ENCODE measurements around the gene ESR1. TPM values are rescaled to one million over a fixed set of nuclear protein-coding genes. Genes with fewer than 3 reads are reported as not detected.

ESR1 gene
- total RNA-seq, 2 experiments from 2014 or later: 0.06 TPM; not detected in 1

DNA sequence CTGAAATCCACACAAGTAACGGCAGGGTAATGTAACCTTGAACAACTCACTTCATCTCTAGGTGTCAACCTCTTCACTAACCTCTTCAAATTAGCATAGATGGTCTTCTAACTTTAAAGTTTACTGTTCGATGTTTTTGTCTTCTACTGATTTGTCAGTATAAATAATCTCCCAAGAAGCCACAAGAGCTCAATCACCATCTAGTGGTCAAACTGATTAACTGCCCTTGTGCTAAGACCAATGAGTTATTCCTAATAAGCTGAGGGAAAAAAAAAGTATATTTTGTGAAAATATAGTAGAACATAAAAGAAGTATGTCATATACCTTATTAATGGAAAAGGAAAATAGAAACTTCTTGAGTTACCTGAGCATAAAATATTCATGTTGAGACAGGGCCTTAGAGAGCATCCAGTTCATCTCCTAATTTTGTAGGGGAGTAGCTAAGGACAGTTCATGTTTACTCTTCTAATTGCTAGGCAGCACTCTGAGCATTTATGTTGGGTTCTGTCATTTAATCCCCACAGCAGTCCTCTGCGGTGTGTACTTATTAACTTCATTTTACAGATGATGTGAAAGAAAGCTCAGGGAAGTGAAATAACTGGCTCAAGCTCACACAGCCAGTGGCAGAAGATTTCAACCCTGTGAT, 317.1 kb downstream of the ESR1 start:
- Histone ChIP-seq H3K9me3 (ENCODE audit: low read length) (no peaks in the 10 kb centered on the region), H3K27ac (ENCODE audit: low read depth, low read length, poor library complexity, severe bottlenecking) (no peak overlapping the region), H3K4me1 (ENCODE audit: insufficient read depth, low read length, poor library complexity, severe bottlenecking) (no peaks in the 10 kb centered on the region), H3K79me2 (ENCODE audit: insufficient read depth, low read depth, low read length) (no peaks in the 10 kb centered on the region), H2AFZ (ENCODE audit: low read length) (no peak overlapping the region), H3K4me2 (ENCODE audit: low read length) (no peak overlapping the region), H3K4me3 (ENCODE audit: low read depth, low read length, poor library complexity, severe bottlenecking) (no peak overlapping the region), H3K36me3 (ENCODE audit: insufficient read depth, low read length) (peaks cover 59% of the 10 kb centered on the region), H4K20me1 (ENCODE audit: insufficient read depth, low read length) (no peaks in the 10 kb centered on the region), H3K9me2 (ENCODE audit: insufficient read depth, low read length) (no peaks in the 10 kb centered on the region)
- ChIA-PET POLR2A (interaction anchor here (1.4 kb wide), 1 partner anchor 604 kb away, joined by 3 read pairs; no protein-coding TSS in a partner anchor), CTCF (ENCODE audit: unreplicated experiment) (interaction anchor here (0.5 kb wide), 1 partner anchor 66 kb away, joined by 3 read pairs; no protein-coding TSS in a partner anchor)
- TF ChIP-seq EZH2phosphoT487 (IDR thresholded peaks at IDR 0.05; ENCODE audit: borderline replicate concordance, low read depth, low read length): no peak
- TF ChIP-seq, protein P1, sequence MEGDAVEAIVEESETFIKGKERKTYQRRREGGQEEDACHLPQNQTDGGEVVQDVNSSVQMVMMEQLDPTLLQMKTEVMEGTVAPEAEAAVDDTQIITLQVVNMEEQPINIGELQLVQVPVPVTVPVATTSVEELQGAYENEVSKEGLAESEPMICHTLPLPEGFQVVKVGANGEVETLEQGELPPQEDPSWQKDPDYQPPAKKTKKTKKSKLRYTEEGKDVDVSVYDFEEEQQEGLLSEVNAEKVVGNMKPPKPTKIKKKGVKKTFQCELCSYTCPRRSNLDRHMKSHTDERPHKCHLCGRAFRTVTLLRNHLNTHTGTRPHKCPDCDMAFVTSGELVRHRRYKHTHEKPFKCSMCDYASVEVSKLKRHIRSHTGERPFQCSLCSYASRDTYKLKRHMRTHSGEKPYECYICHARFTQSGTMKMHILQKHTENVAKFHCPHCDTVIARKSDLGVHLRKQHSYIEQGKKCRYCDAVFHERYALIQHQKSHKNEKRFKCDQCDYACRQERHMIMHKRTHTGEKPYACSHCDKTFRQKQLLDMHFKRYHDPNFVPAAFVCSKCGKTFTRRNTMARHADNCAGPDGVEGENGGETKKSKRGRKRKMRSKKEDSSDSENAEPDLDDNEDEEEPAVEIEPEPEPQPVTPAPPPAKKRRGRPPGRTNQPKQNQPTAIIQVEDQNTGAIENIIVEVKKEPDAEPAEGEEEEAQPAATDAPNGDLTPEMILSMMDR (conservative IDR thresholded peaks at IDR 0.05; ENCODE audit: low read length): peak; percentile 86
- no TSS peak for BruUV-seq (replicated peaks)
- peak; percentile 44 for DNase-seq (ENCODE audit: low spot score)
- intact Hi-C loops (cut with micrococcal nuclease; ENCODE audit: unreplicated experiment): loop anchor here (5.0 kb wide), 1 partner anchor 357 kb away; no protein-coding TSS in a partner anchor

DNA sequence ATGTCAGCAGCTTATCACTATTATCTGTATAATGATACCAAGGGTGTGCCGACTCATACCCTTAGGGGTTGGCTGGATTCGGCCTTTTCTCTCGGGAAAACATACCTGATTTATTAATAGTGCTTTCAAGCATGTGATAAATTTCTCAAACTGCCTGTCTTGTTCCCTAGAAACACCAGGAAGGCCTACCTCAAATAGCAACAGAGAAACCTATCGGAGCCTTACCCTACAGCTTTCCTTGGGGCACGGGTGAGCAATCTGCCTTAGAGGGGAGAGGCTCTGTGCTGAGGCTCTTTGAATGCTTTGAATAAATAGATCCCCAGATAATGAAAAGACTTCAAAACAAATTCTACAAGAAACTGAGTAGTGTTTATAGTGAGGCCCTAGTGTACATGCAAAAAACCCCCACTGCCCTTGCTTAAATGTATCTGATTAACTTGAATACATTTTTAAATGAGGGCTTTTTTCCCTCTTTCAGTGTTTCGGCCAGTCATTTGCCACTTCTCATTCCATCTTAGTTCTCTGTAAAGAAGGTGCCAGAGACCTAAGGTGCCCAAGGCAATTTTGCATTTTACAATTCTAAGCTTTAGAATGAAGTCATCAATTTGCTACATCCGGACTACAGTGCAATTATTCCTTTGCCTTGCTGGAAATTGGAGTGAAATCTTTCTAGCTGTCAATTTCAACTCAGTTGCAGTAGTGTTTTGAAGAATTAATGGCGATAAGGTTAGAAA, 320.1 kb downstream of the ESR1 start:
- Histone ChIP-seq H3K4me2 (ENCODE audit: low read length) (no peak overlapping the region), H3K27ac (ENCODE audit: low read depth, low read length, poor library complexity, severe bottlenecking) (no peak overlapping the region), H3K9me2 (ENCODE audit: insufficient read depth, low read length) (no peaks in the 10 kb centered on the region), H3K4me1 (ENCODE audit: insufficient read depth, low read length, poor library complexity, severe bottlenecking) (no peaks in the 10 kb centered on the region), H3K9me3 (ENCODE audit: low read length) (no peaks in the 10 kb centered on the region), H3K4me3 (ENCODE audit: low read depth, low read length, poor library complexity, severe bottlenecking) (no peak overlapping the region), H4K20me1 (ENCODE audit: insufficient read depth, low read length) (no peaks in the 10 kb centered on the region), H3K79me2 (ENCODE audit: insufficient read depth, low read depth, low read length) (no peaks in the 10 kb centered on the region), H3K36me3 (ENCODE audit: insufficient read depth, low read length) (peaks cover 61% of the 10 kb centered on the region), H2AFZ (ENCODE audit: low read length) (no peak overlapping the region)
- POLR2A ChIA-PET: interaction anchor here (0.9 to 1.2 kb wide), 3 partner anchors 9 to 129 kb away, joined by 3 to 4 read pairs (median 4); no protein-coding TSS in a partner anchor
- no TSS peak for BruUV-seq (replicated peaks)
- TF ChIP-seq EZH2phosphoT487 (IDR thresholded peaks at IDR 0.05; ENCODE audit: borderline replicate concordance, low read depth, low read length): no peak
- TF ChIP-seq, protein P1 (conservative IDR thresholded peaks at IDR 0.05; ENCODE audit: low read length): no peak
- DNase-seq (ENCODE audit: low spot score): no peak
- CTCF ChIA-PET (ENCODE audit: unreplicated experiment): no interaction called here
- intact Hi-C loops (cut with micrococcal nuclease; ENCODE audit: unreplicated experiment): no loop called here
